ENCODE results near the gene CYP3A5.

- TF ChIP-seq SMARCB1 (IDR thresholded peaks at IDR 0.05; ENCODE audit: insufficient read length, low read depth) (no peak), TSHZ1 (CRISPR knock-in tag; IDR thresholded peaks at IDR 0.05) (no peak), CTCF (IDR thresholded peaks at IDR 0.05 in 2 of 3, conservative IDR thresholded peaks at IDR 0.05 in 1 of 3; ENCODE audit: insufficient read depth in 2 of 3, low read depth in 1 of 3, low read length in 3 of 3) (no peak), SMAD3 (CRISPR knock-in tag; conservative IDR thresholded peaks at IDR 0.05) (no peak), NR3C1 (CRISPR knock-in tag; IDR thresholded peaks at IDR 0.05) (no peak), SRSF1 (IDR thresholded peaks at IDR 0.05; ENCODE audit: low read depth, low read length) (no peak), ZNF586 (CRISPR knock-in tag; conservative IDR thresholded peaks at IDR 0.05) (no peak), SAFB (IDR thresholded peaks at IDR 0.05; ENCODE audit: borderline replicate concordance, low read depth, low read length) (no peak), CCAR2 (IDR thresholded peaks at IDR 0.05; ENCODE audit: low read depth, low read length) (no peak), CREB1 (IDR thresholded peaks at IDR 0.05) (no peak), CREB1 (CRISPR knock-in tag; IDR thresholded peaks at IDR 0.05) (no peak), MAX (CRISPR knock-in tag; IDR thresholded peaks at IDR 0.05) (no peak)
- TF ChIP-seq, protein P1, sequence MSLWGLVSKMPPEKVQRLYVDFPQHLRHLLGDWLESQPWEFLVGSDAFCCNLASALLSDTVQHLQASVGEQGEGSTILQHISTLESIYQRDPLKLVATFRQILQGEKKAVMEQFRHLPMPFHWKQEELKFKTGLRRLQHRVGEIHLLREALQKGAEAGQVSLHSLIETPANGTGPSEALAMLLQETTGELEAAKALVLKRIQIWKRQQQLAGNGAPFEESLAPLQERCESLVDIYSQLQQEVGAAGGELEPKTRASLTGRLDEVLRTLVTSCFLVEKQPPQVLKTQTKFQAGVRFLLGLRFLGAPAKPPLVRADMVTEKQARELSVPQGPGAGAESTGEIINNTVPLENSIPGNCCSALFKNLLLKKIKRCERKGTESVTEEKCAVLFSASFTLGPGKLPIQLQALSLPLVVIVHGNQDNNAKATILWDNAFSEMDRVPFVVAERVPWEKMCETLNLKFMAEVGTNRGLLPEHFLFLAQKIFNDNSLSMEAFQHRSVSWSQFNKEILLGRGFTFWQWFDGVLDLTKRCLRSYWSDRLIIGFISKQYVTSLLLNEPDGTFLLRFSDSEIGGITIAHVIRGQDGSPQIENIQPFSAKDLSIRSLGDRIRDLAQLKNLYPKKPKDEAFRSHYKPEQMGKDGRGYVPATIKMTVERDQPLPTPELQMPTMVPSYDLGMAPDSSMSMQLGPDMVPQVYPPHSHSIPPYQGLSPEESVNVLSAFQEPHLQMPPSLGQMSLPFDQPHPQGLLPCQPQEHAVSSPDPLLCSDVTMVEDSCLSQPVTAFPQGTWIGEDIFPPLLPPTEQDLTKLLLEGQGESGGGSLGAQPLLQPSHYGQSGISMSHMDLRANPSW (CRISPR knock-in tag; IDR thresholded peaks at IDR 0.05): no peak
Measured at GRCh38 chr7:99685129-99685758, 5.4 kb upstream of the CYP3A5 start.

Measured in K562 (cell line).